Activated gamma-delta T cell (primary cell): ENCODE measurements around the gene ZFP36.

Experiments
- DNase-seq: peaks from one replicate; lab custom pipeline; 2025; lab: John Stamatoyannopoulos, UW

Gene ZFP36

GRCh38 chr19:39419003-39419402, 12.4 kb downstream of the ZFP36 start:
- DNase-seq = no peak

GRCh38 chr19:39420769-39421168, 14.1 kb downstream of the ZFP36 start:
- DNase-seq = no peak

GRCh38 chr19:39422020-39422419, 15.4 kb downstream of the ZFP36 start:
- DNase-seq = no peak

- no peak for DNase-seq
Observed at GRCh38 chr19:39423258-39424086, 16.8 kb downstream of the ZFP36 start.

GRCh38 chr19:39424934-39425333, 18.3 kb downstream of the ZFP36 start:
- DNase-seq = no peak

- no peak for DNase-seq
Observed at GRCh38 chr19:39425744-39426143, 19.1 kb downstream of the ZFP36 start.

GRCh38 chr19:39426170-39426569, 19.5 kb downstream of the ZFP36 start:
- no peak for DNase-seq

- no peak for DNase-seq
Observed at GRCh38 chr19:39427707-39428106, 21.1 kb downstream of the ZFP36 start.

- DNase-seq = no peak
Observed at GRCh38 chr19:39428283-39429112, 21.9 kb downstream of the ZFP36 start.

- DNase-seq = no peak
Observed at GRCh38 chr19:39430675-39431593, 24.3 kb downstream of the ZFP36 start.

- no peak for DNase-seq
Observed at GRCh38 chr19:39432677-39433025, 26.0 kb downstream of the ZFP36 start.

GRCh38 chr19:39433480-39434079, 26.9 kb downstream of the ZFP36 start:
- DNase-seq = no peak

- no peak for DNase-seq
Observed at GRCh38 chr19:39434123-39435076, 27.8 kb downstream of the ZFP36 start.

GRCh38 chr19:39435499-39436349, 29.1 kb downstream of the ZFP36 start, which contains the start of gene RPS16:
Gene RPS16, minus strand, starts transcription at chr19:39435949. Its CDS starts 54 bp downstream, at chr19:39435895.
- DNase-seq = peak; percentile 99

GRCh38 chr19:39436350-39436716, 29.7 kb downstream of the ZFP36 start:
- DNase-seq = no peak

GRCh38 chr19:39438270-39438934, 31.8 kb downstream of the ZFP36 start:
- no peak for DNase-seq

- DNase-seq = no peak
Observed at GRCh38 chr19:39444598-39445195, 38.0 kb downstream of the ZFP36 start.
